Muscle layer of duodenum (tissue), 2 donors: ENCODE data around the gene SPOP.
"Not testable (repeated sequence)": the region's sequence is repeated elsewhere in the genome, so short reads cannot be mapped to it uniquely, and the experiment has no call there.

Source experiments
- H3K27ac ChIP-seq: one replicate; pipeline ENCODE4 v1.7.0; 2013; ENCODE audit warnings: mild to moderate bottlenecking, low read length
- H3K27me3 ChIP-seq: one replicate; pipeline ENCODE4 v1.7.0; 2013; ENCODE audit warnings: low read depth, mild to moderate bottlenecking, control low read depth, low read length
- H3K36me3 ChIP-seq, 2 donors: one replicate each; pipeline ENCODE4 v1.7.0; 2013; ENCODE audit warnings: low read length in 2 of 2, control low read depth in 1 of 2, mild to moderate bottlenecking in 1 of 2; ENCODE audit not compliant: insufficient read depth in 2 of 2, control insufficient read depth in 1 of 2
- H3K4me1 ChIP-seq, 2 donors: one replicate each; pipeline ENCODE4 v1.7.0; 2013; ENCODE audit warnings: low read length in 2 of 2, mild to moderate bottlenecking in 2 of 2, control low read depth in 1 of 2, moderate library complexity in 1 of 2; ENCODE audit not compliant: insufficient read depth in 2 of 2, control insufficient read depth in 1 of 2
- H3K4me3 ChIP-seq, 2 donors: one replicate each; pipeline ENCODE4 v1.7.0; 2013; ENCODE audit warnings: low read length in 2 of 2, low read depth in 1 of 2, mild to moderate bottlenecking in 1 of 2
- H3K9me3 ChIP-seq, 2 donors: one replicate each; pipeline ENCODE4 v1.7.0; 2013; ENCODE audit warnings: low read length in 2 of 2, control low read depth in 1 of 2, mild to moderate bottlenecking in 1 of 2; ENCODE audit not compliant: control insufficient read depth in 1 of 2
- donor health status: healthy.

SPOP gene

DNA sequence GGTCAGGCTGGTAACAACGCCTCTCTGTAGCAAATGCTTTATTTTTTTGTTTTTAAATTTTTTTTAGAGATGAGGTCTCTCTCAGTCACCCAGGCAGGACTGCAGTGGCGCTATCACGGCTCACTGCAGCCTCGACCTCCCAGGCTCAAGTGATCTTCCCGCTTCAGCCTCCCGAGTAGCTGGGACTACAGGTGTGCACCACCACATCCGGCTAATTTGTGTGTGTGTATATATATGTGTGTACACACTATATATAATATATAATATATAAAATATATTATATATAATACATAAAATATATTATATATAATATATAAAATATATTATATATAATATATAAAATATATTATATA, 109.2 kb downstream of the SPOP start:
- H3K4me3 ChIP-seq, H3K27me3 ChIP-seq, H3K27ac ChIP-seq, H3K9me3 ChIP-seq, H3K36me3 ChIP-seq: not testable (repeated sequence)
- peaks cover 5 to 33% of the 10 kb centered on the region in 2 donors for H3K4me1 ChIP-seq

DNA sequence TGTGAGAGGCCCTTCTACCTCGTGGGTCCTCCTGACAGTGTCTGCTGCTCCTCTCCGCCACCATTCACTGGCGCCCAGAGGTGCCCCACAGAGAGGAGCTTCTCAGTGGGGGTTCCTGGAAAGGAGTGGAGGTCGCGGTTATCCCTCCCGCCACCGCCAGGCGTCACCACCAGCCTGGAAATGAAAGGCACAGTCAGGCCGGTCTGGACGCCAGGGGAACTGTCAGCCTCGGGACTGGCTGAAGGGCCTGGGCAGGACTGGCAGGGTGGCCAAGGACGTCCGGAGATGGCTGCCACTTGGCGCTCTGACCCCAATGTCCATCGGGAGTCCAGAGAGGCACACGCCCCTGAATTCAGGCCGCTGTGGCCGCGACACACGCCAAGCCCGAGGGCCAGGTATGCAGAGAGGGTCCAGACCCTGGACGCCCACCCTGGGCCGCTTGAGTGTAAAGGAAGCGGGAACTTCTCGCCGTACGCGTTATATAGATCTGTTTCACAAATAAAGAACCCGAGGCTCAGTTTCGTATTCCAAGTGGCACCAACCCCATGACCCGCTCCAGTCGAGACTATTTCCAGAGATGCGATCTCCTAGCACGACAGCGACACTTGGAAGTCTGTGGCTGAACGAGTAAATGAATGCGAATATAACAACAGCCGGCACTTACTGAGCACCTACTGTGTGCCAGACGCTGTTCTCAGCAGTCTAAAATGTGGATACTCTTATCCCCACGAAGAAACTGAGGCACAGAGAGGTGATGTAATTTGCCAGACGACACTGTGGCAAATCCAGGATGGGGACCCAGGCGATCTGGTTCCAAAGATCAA, 109.8 kb downstream of the SPOP start:
- Histone ChIP-seq H3K4me3 (peak overlapping the region; percentile 25 to 48), H3K27ac (no peak overlapping the region), H3K27me3 (no peaks in the 10 kb centered on the region), H3K9me3 (no peaks in the 10 kb centered on the region), H3K4me1 (peaks cover 5 to 33% of the 10 kb centered on the region in 2 donors), H3K36me3 (no peaks in the 10 kb centered on the region)

DNA sequence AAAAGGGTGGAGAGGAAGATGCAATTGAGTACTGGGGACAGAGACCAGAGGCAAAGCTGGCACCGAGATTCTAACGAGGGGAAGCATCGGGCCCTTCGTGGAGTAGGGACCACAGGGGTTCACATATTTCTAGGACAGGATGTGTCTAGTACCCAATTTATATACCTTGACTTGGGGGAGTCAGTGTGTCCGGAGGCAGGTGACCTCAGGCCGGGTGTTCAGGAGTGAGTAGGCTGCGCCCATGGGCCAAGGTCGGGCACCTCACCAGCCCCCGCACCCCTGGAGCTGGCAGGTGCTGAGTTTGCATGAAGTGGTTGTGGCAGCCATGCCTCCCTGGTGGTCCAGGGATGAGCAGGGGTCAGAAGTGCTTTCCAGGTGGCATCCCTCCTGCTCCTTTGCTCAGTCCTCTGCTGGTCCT, 110.8 kb downstream of the SPOP start:
- Histone ChIP-seq H3K27ac (peak overlapping the region; percentile 74), H3K36me3 (no peaks in the 10 kb centered on the region), H3K4me1 (peaks cover 5 to 33% of the 10 kb centered on the region in 2 donors), H3K4me3 (no peak overlapping the region), H3K27me3 (no peaks in the 10 kb centered on the region), H3K9me3 (no peaks in the 10 kb centered on the region)

DNA sequence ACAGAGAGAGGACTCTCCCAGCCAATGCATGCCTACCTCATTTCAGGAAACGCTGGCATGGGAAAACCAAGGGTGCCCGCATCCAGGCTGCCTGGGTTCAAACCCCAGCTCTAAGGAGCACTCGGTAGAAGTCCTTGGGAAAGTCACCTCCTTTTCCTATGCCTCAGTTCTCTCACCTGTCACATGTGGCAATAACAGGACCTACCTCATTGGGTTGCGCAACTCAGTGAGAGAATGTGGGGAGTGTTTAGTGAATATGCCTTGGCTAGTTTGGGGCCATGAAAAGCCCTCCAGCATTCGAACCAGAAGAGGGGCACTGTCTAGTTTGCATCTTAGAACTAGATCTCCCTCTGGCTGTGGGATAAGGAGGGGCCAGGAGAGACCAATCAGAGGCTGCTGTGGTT, 111.2 kb downstream of the SPOP start:
- no peaks in the 10 kb centered on the region for H3K9me3 ChIP-seq
- peaks cover 5 to 33% of the 10 kb centered on the region in 2 donors for H3K4me1 ChIP-seq
- no peaks in the 10 kb centered on the region for H3K36me3 ChIP-seq
- peak overlapping the region; percentile 74 for H3K27ac ChIP-seq
- no peak overlapping the region for H3K4me3 ChIP-seq
- H3K27me3 ChIP-seq: no peaks in the 10 kb centered on the region

DNA sequence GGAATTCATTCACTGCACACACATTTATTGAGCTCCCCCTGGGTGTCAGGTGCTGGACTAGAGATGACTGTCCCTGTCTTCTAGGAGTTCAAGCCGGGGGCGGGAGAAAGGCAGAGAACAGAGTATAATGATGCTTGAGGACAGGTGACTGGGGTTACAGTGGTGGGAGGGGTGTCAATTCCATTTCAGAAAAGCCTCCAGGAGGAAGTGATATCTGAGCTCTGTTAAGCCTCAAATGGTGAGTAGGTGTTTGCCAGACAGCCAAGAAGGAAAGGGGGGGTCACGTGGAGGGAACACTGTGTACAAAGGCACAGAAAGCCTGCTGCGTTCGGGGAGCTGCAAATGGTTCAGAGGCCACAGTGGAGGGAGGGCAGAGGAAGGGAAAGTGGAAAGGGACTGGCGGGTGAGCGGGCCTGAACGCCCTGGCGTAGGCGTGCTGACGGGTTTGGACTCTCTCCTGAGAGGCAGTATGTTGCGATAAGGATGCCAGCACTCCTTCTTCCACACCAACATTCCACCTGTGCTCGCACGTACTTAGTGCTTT, 111.9 kb downstream of the SPOP start:
- H3K4me1 ChIP-seq: peaks cover 5 to 33% of the 10 kb centered on the region in 2 donors
- no peak overlapping the region for H3K4me3 ChIP-seq
- no peaks in the 10 kb centered on the region for H3K9me3 ChIP-seq
- H3K27ac ChIP-seq: peak overlapping the region; percentile 74
- H3K27me3 ChIP-seq: no peaks in the 10 kb centered on the region
- H3K36me3 ChIP-seq: no peaks in the 10 kb centered on the region

DNA sequence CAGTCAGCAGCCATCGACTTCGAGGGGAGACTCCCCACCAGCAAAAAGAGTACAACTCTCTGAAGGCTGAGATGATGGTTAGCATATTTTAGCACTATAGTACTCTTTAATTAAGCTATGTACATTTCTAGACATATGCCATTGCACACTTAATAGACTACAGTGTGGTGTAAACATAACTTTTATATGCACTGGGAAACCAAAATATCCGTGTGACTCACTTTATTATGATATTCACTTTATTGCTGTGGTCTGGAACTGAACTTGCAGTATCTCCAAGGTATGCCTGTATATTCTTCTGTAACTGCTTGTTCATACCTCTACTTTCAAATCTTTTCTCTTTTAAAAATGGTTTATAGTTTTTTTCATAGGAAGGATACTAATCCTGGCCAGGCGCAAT, 113.3 kb downstream of the SPOP start:
- no peak overlapping the region for H3K4me3 ChIP-seq

DNA sequence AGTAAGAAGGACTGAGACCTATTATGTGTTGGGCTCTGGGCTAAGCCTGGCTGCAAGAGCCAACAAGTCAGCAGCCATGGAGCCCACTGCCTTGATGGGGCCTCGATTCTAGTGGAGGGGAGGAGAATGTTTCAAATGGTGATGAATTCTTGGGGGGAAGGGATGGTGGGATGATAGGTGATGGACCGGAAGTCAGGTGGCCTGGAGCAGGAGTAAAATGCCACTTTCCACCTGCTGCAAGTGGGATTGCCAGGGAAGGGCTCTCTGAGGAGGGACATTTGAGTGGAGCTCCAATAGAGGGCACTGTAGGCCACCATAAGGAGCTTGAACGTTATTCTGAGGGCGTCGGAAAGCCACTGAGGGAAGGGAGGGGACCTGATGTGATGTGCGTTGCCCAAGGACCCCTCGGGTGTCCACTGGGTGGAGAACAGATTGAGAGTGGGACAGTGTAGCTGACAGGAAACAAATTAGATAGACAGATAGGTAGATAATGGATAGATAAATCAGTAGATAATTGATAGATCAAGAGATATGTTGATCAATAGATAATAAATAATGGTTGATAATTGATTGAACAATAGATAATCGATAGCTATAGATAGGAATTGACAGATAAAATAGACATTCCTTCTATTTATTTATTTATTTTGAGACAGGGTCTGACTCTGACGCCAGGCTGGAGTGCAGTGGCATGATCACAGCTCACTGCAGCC, 120.4 kb downstream of the SPOP start:
- H3K36me3 ChIP-seq: no peaks in the 10 kb centered on the region
- H3K4me3 ChIP-seq: no peak overlapping the region
- H3K27me3 ChIP-seq: no peaks in the 10 kb centered on the region
- no peaks in the 10 kb centered on the region for H3K9me3 ChIP-seq
- peaks cover 0 to 6% of the 10 kb centered on the region in 2 donors for H3K4me1 ChIP-seq
- H3K27ac ChIP-seq: no peak overlapping the region

More for the DNA sequence above, 113.3 kb downstream of the SPOP start:
- H3K4me1 ChIP-seq: peaks cover 5 to 26% of the 10 kb centered on the region in 2 donors
- H3K27ac ChIP-seq: no peak overlapping the region
- H3K36me3 ChIP-seq: no peaks in the 10 kb centered on the region
- H3K27me3 ChIP-seq: no peaks in the 10 kb centered on the region
- H3K9me3 ChIP-seq: no peaks in the 10 kb centered on the region

DNA sequence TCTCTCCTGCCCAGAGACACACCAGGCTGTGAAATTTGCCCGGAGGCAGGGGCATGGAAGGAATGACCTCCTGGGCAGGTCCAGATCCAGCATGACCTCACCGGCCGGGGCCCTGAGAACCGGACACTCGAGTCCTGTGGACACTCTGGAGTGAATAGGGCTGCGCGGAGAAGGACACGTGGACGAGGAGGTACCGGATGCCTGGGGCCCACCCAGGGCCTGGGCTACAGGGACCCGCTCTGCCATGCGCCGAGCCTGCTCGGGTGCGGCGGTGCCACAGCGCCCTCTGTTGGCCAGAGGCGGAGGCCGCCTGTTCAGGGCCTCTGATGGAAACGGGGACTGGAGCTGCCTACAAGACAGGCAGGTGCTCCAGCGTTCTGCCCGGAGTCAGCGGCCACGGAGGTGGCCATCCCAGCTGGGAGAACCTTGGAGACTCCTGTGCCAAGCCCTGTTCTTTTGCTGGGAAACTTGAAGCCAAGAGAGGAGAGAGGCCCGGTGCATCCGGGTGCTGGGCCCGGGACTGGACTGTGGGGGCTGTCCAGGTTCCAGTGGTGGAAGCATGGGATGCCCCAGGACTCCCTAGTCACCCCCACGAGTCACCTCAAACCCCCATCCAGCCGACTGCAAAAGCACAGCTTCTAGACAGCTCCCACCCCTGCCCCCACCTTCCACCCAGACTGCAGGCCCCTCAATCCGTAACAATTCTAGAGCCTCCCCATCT, 121.5 kb downstream of the SPOP start:
- Histone ChIP-seq H3K9me3 (no peaks in the 10 kb centered on the region), H3K27me3 (no peaks in the 10 kb centered on the region), H3K27ac (no peak overlapping the region), H3K36me3 (no peaks in the 10 kb centered on the region), H3K4me1 (peaks cover 0 to 6% of the 10 kb centered on the region in 2 donors), H3K4me3 (no peak overlapping the region)

DNA sequence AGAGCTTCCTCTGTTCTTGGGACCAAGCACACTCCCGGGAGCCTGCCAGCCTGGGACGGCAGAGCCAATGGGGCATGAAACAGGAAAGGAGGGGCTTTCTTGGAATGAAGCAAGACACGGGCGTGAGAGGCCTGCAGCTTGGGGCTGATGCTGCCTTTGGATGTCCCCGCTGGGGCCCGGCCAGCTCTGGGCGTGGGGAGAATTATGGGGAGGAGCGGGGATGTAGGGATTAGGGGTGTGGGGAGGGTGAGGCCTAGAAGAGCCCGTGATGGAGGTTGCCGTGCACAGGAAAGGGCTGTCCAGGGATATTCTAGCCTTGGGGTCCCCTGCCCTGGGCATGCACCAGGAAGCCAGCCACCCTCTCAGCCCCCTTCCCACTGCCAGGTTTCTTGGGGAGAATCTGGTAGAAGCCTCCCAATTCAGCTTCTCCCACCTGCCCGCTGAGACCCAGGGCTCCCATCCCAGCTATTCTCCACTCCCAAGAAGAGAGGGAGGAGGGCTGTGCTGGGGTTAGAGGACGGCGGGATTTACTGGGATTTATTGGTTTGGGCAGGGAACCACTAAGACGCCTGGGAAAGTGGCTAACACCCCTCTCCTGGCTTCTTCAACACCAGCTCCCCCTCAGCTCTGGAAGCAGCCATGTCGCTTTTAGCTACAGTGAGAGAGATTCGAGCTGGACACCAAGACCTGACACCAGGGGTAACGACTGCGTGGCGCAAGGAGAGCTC, 122.2 kb downstream of the SPOP start:
- peaks cover 0 to 6% of the 10 kb centered on the region in 2 donors for H3K4me1 ChIP-seq
- H3K27ac ChIP-seq: no peak overlapping the region
- no peaks in the 10 kb centered on the region for H3K9me3 ChIP-seq
- H3K27me3 ChIP-seq: no peaks in the 10 kb centered on the region
- H3K4me3 ChIP-seq: no peak overlapping the region
- H3K36me3 ChIP-seq: no peaks in the 10 kb centered on the region

DNA sequence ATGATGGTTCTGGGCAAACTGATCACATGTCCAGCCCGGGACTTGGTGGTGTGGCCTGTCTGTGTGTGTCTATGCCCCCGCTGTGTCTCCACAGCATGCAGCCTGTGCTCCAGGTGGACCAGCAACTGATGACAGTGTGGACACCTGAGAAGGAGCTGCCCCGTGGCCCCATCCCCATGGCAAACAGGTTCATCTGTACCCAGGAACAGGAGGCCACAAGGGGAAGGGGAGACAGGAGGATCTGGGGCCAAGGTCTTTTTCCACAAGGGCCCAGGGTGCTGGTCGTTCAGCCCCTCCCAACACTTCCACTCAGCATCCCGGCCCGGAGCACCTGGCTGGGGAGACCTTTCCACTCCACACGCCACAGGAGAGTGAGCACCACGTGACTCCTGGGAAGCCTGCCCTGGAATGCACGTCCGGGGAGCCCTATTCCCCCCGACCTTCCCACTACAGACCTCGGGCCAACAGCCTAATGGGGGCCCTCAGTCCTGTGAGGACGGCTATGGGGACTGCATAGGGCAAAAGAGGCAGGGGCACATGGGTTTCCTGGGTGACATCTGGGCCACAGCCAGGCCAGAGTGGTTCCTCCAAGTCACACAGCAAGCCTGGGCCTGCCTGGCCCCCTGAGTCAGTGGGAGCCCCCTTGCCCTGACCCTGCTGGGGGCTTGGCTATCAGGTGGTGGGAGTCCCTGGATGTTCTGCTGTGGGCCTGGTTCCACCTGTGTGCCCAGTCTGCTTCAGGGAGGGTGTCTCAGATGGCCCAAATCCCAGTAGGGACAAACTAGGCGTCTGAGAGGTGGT, 123.0 kb downstream of the SPOP start:
- peaks cover 0 to 6% of the 10 kb centered on the region in 2 donors for H3K4me1 ChIP-seq
- no peaks in the 10 kb centered on the region for H3K9me3 ChIP-seq
- no peak overlapping the region for H3K27ac ChIP-seq
- no peaks in the 10 kb centered on the region for H3K27me3 ChIP-seq
- H3K4me3 ChIP-seq: no peak overlapping the region
- H3K36me3 ChIP-seq: no peaks in the 10 kb centered on the region
